ENCODE measurements around the gene CASP2. TPM values are rescaled to one million over a fixed set of nuclear protein-coding genes. Genes with fewer than 3 reads are reported as not detected.

CASP2 gene
- total RNA-seq, 2 donors from 2014 or later, result 110 to 119 TPM

DNA sequence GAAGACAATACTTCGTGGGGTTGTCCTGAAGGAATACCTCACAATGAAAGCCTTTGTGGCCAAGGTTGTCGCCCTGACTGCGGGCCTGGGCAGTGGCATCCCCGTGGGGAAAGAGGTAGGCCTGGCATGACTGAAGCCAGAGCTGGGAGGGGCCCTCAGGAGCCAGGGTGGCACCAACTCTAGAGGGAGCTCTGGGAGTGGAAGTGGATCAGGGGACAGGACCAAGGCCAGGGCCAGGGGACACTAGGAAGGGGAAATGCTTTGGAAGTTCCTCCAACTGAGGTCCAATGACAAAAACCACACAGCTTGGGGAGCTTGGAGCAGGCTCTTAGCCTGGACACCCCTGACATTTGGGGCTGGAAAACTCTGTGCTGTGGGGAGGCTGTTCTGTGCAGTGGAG, 33.6 kb downstream of the CASP2 start:
- Mint-ChIP-seq H3K9me3 (no peaks in the 10 kb centered on the region), H3K4me1 (peaks cover 7% of the 10 kb centered on the region), H3K27ac (no peak overlapping the region), H3K27me3 (no peaks in the 10 kb centered on the region), H3K36me3 (ENCODE audit: low read depth) (no peaks in the 10 kb centered on the region), H3K4me3 (no peak overlapping the region)
- ATAC-seq (replicated peaks), result no peak

DNA sequence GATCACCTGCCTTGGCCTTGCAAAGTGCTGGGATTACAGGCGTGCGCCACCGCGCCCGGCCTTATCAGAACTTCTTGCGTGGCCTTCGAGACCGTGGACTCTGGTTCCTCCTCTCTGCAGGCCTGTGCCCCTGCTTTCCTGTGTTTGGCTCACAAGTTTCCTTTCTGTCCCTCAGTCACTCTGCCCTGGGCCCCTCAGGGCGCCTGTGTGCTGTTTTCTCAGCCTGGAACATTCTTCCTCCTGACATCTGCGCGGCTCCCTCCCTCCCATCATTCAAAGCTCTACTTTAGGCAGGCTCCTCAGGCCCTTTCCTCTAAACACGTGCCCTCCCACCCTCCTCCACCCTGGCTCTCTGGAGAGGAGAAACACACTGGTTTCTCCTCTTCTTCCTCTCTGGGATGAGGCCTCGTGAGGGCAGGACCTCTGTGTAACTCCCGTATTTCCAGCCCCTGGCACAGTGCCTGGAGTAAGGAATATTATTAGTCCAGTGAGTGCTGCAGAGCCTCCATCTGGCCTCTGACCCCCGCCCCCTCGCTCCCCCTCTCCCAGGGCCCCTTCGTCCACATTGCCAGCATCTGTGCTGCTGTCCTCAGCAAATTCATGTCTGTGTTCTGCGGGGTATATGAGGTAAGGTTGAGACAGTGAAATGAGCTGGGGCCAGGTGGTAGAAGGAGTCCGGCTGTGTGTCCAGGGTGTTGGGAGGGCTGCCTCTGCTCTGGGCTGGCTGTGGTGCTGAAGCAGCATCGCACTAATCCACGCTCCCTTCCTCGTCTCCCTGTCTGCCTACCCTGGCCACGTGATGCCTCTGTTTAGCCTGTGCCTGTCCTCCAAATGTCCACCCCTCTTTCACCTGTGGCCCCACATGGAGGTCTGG, 34.8 kb downstream of the CASP2 start:
- H3K27ac Mint-ChIP-seq, result no peak overlapping the region
- ATAC-seq (replicated peaks), result no peak

DNA sequence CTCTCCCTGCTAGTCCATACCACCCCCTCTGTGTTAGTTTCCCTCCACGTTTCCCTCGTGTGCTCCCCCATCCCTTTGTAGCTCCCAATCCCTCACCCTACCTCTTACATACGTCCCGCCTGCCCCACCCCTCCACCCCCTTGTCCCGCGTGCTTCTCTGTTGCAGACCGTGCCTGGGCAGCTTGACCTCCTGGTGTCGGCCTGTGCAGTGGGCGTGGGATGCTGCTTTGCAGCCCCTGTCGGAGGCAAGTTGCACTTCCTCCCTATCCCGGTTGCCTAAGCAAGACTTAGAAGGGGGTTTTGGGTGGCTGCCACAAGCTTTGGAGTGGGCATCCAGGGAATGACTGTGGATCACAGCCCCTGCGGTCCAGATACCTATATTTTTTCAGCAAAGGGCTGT, 35.5 kb downstream of the CASP2 start:
- Mint-ChIP-seq H3K9me3 (no peaks in the 10 kb centered on the region), H3K36me3 (ENCODE audit: low read depth) (no peaks in the 10 kb centered on the region), H3K27ac (no peak overlapping the region), H3K4me3 (no peak overlapping the region), H3K27me3 (no peaks in the 10 kb centered on the region), H3K4me1 (peaks cover 7% of the 10 kb centered on the region)
- no peak for ATAC-seq (replicated peaks)

More for the DNA sequence above, 34.8 kb downstream of the CASP2 start:
- no peaks in the 10 kb centered on the region for H3K27me3 Mint-ChIP-seq
- peaks cover 7% of the 10 kb centered on the region for H3K4me1 Mint-ChIP-seq
- H3K9me3 Mint-ChIP-seq, result no peaks in the 10 kb centered on the region
- H3K36me3 Mint-ChIP-seq (ENCODE audit: low read depth), result no peaks in the 10 kb centered on the region
- H3K4me3 Mint-ChIP-seq, result no peak overlapping the region

DNA sequence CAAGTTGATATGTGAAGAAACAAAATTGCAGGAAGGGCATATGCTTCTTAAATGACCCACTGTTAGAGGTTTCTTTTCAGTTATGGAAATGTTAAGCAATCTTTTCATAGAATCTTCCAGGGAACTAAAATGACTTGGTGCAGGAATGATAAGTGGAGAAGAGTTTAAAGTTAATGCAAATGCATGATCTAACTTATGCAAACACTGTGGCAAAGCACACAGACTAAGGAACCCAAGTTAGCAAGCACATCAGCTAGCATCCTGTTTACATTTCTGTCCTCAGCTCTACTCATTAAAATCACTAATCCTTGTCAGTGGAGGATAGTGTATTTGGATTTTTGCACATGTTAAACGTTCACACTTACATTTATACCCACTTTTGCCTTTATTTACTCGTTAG, 37.1 kb downstream of the CASP2 start:
- peaks cover 7% of the 10 kb centered on the region for H3K4me1 Mint-ChIP-seq
- H3K27ac Mint-ChIP-seq, result no peak overlapping the region
- peak; percentile 26 for ATAC-seq (replicated peaks)
- H3K27me3 Mint-ChIP-seq, result no peaks in the 10 kb centered on the region
- no peaks in the 10 kb centered on the region for H3K36me3 Mint-ChIP-seq (ENCODE audit: low read depth)
- no peaks in the 10 kb centered on the region for H3K9me3 Mint-ChIP-seq
- H3K4me3 Mint-ChIP-seq, result no peak overlapping the region

DNA sequence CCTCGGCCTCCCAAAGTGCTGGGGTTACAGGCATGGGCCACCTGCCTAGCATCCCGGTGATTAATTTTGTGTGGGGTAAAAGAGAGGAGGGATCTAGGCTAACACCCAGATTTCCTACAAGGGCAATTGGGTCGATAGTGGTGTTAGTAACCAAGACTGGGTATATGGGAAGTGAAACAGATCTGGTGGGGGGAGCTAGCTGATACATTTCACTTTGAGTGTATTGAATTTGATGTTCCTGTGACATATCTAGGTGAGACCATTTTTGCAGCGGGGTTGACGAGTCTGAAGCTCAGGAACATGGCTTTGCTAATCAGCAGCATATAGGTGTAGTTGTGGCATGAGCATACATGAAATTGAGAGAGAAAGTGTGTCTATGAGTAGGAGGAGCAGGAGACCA, 39.8 kb downstream of the CASP2 start:
- Mint-ChIP-seq H3K27me3 (no peaks in the 10 kb centered on the region), H3K9me3 (no peaks in the 10 kb centered on the region), H3K4me1 (peaks cover 7% of the 10 kb centered on the region), H3K4me3 (no peak overlapping the region), H3K36me3 (ENCODE audit: low read depth) (no peaks in the 10 kb centered on the region), H3K27ac (no peak overlapping the region)
- no peak for ATAC-seq (replicated peaks)

DNA sequence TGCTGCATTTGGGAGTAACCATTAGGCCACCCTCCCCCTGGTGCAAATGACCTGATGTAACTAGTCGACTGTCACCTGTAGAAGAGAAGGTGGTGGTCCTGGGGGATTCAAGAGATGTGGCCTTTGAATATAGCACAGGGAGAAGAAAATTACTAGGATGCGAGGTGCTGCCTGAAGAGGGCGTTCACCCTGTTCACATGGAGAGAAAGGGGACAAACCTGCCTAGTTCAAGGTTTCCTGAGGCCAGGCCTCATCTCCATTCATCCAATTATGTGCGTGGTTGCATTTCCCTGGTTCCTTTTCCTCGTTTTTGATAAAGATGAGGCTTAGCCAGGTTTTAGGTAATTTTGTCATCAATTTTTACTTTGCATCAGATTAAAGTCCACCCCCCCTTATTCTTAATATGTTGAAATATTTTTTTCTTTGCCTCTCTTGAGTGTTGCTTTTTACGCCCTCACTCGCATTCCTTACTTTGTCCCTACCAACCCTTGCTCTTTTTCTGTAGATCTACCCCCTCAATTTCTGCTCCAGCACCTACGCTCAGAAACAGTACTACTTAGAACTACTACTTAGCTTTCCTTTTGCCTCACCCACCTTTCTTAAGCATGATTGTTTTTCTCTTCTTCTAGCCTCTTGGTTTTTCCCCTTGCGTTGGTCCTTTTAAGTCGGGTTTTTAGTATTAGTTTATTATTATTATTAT, 41.5 kb downstream of the CASP2 start:
- Mint-ChIP-seq H3K36me3 (ENCODE audit: low read depth) (no peaks in the 10 kb centered on the region), H3K4me3 (no peak overlapping the region), H3K27me3 (peaks cover 2% of the 10 kb centered on the region), H3K9me3 (no peaks in the 10 kb centered on the region), H3K27ac (no peak overlapping the region), H3K4me1 (peaks cover 7% of the 10 kb centered on the region)
- ATAC-seq (replicated peaks), result no peak

DNA sequence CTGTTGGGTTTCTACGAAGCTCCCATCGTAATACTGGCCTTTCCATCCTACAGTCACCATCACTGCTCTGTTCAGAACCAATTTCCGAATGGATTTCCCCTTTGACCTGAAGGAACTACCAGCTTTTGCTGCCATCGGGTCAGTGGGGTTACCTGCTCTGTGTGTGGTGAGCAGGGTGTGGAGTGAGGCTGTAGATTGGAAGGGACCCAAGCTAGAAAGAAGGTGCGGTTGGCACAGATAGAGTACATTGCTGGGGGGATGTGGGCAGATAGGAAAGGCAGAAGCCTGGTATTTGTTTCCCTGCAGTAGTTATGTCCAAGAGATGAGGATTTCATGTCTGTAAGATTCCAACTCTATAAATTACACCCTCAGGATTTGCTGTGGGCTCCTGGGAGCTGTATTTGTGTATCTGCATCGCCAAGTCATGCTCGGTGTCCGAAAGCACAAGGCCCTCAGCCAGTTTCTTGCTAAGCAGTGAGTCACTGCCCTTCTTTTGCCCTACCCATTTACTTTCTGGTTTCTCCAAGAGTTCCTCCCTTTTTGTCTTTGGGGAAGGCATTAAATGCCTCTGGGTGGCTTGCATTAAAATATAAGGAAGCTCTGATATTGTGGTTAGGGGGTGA, 43.1 kb downstream of the CASP2 start:
- H3K4me3 Mint-ChIP-seq, result no peak overlapping the region
- H3K36me3 Mint-ChIP-seq (ENCODE audit: low read depth), result no peaks in the 10 kb centered on the region
- no peaks in the 10 kb centered on the region for H3K4me1 Mint-ChIP-seq
- H3K27ac Mint-ChIP-seq, result no peak overlapping the region
- H3K27me3 Mint-ChIP-seq, result peaks cover 5% of the 10 kb centered on the region
- ATAC-seq (replicated peaks), result no peak
- no peaks in the 10 kb centered on the region for H3K9me3 Mint-ChIP-seq

DNA sequence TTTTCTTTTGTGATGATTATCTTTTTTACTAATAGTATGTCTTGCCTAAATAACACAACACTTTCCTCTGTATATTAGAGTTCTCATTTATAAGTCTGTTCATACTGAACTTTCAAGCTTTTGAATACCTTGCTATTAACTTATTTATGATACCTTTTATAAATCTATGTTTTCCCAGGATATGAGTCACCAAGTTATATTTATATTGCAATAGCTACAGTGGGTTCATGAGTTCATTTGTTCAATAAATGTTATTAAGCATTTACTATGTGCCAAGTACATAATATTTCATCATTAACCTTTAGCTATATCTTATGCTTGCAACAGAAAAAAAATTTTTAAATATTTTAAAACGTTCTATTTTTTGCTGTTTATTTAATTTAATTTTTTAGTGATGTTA, 46.1 kb downstream of the CASP2 start:
- H3K27ac Mint-ChIP-seq, result no peak overlapping the region
- ATAC-seq (replicated peaks), result no peak
- H3K9me3 Mint-ChIP-seq, result no peaks in the 10 kb centered on the region
- H3K4me1 Mint-ChIP-seq, result peaks cover 6% of the 10 kb centered on the region
- H3K4me3 Mint-ChIP-seq, result no peak overlapping the region
- no peaks in the 10 kb centered on the region for H3K36me3 Mint-ChIP-seq (ENCODE audit: low read depth)
- H3K27me3 Mint-ChIP-seq, result peaks cover 14% of the 10 kb centered on the region

DNA sequence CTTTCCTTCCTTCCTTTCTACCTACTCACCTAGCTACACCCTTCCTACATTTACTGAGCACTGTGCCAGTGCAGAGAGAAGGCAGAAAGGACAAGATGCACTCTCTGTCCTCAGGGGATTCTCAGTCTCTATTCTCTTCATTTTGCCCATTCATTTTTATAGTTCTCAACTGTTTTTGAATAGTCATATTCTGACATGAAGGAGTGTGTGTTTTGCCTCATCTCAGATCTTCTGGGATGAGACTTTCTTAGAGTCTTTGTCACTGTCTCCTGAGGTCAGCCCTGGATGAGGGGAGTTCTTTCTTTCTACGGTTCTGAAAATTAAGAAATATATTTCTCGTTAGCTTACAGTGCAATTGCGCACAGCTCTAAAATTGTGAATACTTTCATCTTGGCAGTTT, 49.1 kb downstream of the CASP2 start:
- H3K4me3 Mint-ChIP-seq, result no peak overlapping the region
- no peaks in the 10 kb centered on the region for H3K36me3 Mint-ChIP-seq (ENCODE audit: low read depth)
- no peak overlapping the region for H3K27ac Mint-ChIP-seq
- H3K9me3 Mint-ChIP-seq, result no peaks in the 10 kb centered on the region
- ATAC-seq (replicated peaks), result no peak
- H3K4me1 Mint-ChIP-seq, result peaks cover 6% of the 10 kb centered on the region
- H3K27me3 Mint-ChIP-seq, result peaks cover 24% of the 10 kb centered on the region

DNA sequence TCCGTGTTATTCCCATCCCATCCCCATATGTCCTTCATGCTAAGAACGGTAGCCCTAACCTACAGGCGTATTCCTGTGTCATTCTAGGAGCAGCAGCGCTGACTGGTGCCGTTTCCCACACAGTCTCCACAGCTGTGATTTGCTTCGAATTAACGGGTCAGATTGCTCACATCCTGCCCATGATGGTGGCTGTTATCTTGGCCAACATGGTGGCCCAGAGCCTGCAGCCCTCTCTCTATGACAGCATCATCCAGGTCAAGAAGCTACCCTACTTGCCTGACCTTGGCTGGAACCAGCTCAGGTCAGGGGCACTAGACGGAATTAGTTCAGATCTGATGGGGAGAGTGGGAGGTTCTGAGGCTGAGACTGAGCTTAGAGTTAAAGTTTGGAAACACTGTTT, 53.7 kb downstream of the CASP2 start:
- peaks cover 23% of the 10 kb centered on the region for H3K27me3 Mint-ChIP-seq
- no peak for ATAC-seq (replicated peaks)
- no peaks in the 10 kb centered on the region for H3K9me3 Mint-ChIP-seq

DNA sequence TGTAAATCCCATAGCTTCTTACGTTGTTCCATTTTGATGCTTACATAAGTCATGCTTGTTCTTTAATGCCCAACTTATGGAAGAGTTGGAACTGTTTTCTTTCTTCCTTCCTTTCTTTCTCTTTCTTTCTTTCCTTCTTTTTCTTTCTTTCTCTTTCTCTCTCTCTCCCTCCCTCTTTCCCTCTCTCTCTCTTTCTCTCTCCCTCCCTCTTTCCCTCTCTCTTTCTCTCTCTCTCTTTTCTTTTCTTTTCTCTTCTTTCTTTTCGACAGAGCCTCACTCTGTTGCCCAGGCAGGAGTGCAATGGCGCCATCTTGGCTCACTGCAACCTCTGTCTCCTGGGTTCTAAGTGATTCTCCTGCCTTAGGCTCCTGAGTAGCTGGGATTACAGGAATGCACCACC, 55.4 kb downstream of the CASP2 start:
- no peak for ATAC-seq (replicated peaks)
- H3K4me1 Mint-ChIP-seq, result peaks cover 11% of the 10 kb centered on the region
- no peaks in the 10 kb centered on the region for H3K9me3 Mint-ChIP-seq
- no peak overlapping the region for H3K27ac Mint-ChIP-seq
- no peaks in the 10 kb centered on the region for H3K36me3 Mint-ChIP-seq (ENCODE audit: low read depth)
- peaks cover 20% of the 10 kb centered on the region for H3K27me3 Mint-ChIP-seq
- H3K4me3 Mint-ChIP-seq, result no peak overlapping the region

More for the DNA sequence above, 53.7 kb downstream of the CASP2 start:
- Mint-ChIP-seq H3K27ac (no peak overlapping the region), H3K36me3 (ENCODE audit: low read depth) (no peaks in the 10 kb centered on the region), H3K4me1 (peaks cover 14% of the 10 kb centered on the region), H3K4me3 (no peak overlapping the region)

DNA sequence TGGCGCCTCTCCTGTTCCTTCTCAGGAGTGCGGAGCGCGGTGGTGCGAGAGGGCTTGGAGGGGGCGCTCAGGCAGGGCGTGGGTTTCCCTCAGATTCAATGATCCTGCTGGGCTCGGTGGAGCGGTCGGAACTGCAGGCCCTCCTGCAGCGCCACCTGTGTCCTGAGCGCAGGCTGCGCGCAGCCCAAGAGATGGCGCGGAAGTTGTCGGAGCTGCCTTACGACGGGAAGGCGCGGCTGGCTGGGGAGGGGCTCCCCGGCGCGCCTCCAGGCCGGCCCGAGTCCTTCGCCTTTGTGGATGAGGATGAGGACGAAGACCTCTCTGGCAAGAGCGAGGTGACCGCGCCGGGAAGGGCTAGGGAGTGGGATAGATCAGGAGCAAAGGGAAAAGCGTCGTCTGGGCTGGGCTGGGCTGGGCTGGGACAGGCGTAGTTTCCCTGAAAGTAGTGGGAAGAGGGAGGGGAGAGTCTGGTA, 57.3 kb downstream of the CASP2 start:
- Mint-ChIP-seq H3K27me3 (peaks cover 9% of the 10 kb centered on the region), H3K27ac (peak overlapping the region; percentile 66)

DNA sequence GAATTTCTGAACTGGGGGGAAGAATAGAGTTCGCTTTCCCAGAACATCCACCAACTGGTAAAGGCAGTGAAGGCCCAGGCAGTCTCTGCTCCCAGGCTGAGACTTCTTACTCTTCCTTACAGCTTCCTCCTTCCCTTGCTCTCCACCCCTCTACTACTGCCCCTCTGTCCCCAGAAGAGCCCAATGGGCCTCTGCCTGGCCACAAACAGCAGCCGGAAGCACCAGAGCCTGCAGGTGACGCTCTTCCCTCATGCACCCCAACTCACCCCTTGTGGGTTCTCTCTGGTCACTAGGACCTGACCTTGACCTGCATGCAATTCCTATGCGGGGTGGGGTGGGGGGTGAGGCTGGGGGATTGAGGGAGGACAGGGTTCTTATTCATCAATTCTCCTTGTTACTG, 57.9 kb downstream of the CASP2 start:
- no peak for ATAC-seq (replicated peaks)
- H3K4me3 Mint-ChIP-seq, result peak overlapping the region; percentile 76
- H3K27ac Mint-ChIP-seq, result no peak overlapping the region
- H3K4me1 Mint-ChIP-seq, result peaks cover 11% of the 10 kb centered on the region
- H3K9me3 Mint-ChIP-seq, result no peaks in the 10 kb centered on the region
- no peaks in the 10 kb centered on the region for H3K36me3 Mint-ChIP-seq (ENCODE audit: low read depth)
- peaks cover 9% of the 10 kb centered on the region for H3K27me3 Mint-ChIP-seq

More for the DNA sequence above, 57.3 kb downstream of the CASP2 start:
- peak; percentile 99 for ATAC-seq (replicated peaks)
- Mint-ChIP-seq H3K36me3 (ENCODE audit: low read depth) (no peaks in the 10 kb centered on the region), H3K4me1 (peaks cover 11% of the 10 kb centered on the region), H3K4me3 (peak overlapping the region; percentile 76), H3K9me3 (no peaks in the 10 kb centered on the region)

DNA sequence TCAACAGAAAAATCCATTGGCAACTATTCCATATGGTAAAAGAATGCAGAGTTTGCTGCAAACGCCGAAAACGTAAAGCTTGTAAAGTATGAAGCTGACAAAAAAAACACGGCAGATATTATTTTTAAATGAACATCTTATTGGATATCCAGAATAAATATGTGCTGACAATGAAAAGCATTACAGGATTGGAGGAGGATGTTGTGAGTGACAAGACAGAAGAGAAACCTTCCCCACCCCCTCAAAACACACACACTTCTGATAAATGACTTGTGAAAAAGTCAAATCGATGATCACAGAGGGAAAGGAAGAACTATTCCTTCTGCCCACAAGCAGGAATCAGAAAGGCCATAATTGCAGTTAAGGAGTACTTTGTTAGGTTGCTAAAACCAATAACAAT, 59.8 kb downstream of the CASP2 start:
- H3K27ac Mint-ChIP-seq, result no peak overlapping the region
- H3K36me3 Mint-ChIP-seq (ENCODE audit: low read depth), result no peaks in the 10 kb centered on the region
- no peak for ATAC-seq (replicated peaks)
- H3K4me3 Mint-ChIP-seq, result no peak overlapping the region
- H3K9me3 Mint-ChIP-seq, result no peaks in the 10 kb centered on the region
- peaks cover 6% of the 10 kb centered on the region for H3K27me3 Mint-ChIP-seq
- peaks cover 11% of the 10 kb centered on the region for H3K4me1 Mint-ChIP-seq
